Large intestine (tissue), 3 donors: ENCODE results near the gene TANGO2. TPM values are rescaled to one million over a fixed set of nuclear protein-coding genes. Genes with fewer than 3 reads are reported as not detected.

ENCODE experiments used
- DNase-seq, 2 donors: peaks; one replicate each; pipeline versions ENCODE4 v3.0.0 to v3.0.0-alpha.2; 2013
- H3K27ac ChIP-seq: one replicate; pipeline ENCODE4 v1.5.1; 2013; ENCODE audit warnings: low read length
- H3K27me3 ChIP-seq: 2 replicates; pipeline ENCODE4 v1.6.1; 2013; ENCODE audit warnings: low read length; ENCODE audit not compliant: control insufficient read depth, insufficient read depth
- H3K36me3 ChIP-seq: 2 replicates; pipeline ENCODE4 v1.6.1; 2013; ENCODE audit warnings: low read length; ENCODE audit not compliant: control insufficient read depth, insufficient read depth
- H3K4me1 ChIP-seq: one replicate; pipeline ENCODE4 v1.6.1; 2013; ENCODE audit warnings: low read length; ENCODE audit not compliant: control insufficient read depth, insufficient read depth
- H3K4me3 ChIP-seq: one replicate; pipeline ENCODE4 v1.5.1; 2013; ENCODE audit warnings: low read length
- H3K9me3 ChIP-seq: one replicate; pipeline ENCODE4 v1.6.1; 2013; ENCODE audit warnings: mild to moderate bottlenecking, low read depth, low read length, moderate library complexity; ENCODE audit not compliant: control insufficient read depth
- WGBS: methylation state at CpG from one replicate; pipeline ENCODE4 v1.1.5; 2013; ENCODE audit warnings: low lambda C conversion rate; ENCODE audit not compliant: insufficient coverage; 5-methylcytosine and 5-hydroxymethylcytosine counted together
- polyA plus RNA-seq: library from polyadenylated mRNA; unstranded; fragments of 120-200 nt; gene quantifications from one replicate; pipeline ENCODE4 v1.2.1, GENCODE V29; 2013

Gene TANGO2
- polyA plus RNA-seq, 1 donor, result 16.5 TPM

DNA sequence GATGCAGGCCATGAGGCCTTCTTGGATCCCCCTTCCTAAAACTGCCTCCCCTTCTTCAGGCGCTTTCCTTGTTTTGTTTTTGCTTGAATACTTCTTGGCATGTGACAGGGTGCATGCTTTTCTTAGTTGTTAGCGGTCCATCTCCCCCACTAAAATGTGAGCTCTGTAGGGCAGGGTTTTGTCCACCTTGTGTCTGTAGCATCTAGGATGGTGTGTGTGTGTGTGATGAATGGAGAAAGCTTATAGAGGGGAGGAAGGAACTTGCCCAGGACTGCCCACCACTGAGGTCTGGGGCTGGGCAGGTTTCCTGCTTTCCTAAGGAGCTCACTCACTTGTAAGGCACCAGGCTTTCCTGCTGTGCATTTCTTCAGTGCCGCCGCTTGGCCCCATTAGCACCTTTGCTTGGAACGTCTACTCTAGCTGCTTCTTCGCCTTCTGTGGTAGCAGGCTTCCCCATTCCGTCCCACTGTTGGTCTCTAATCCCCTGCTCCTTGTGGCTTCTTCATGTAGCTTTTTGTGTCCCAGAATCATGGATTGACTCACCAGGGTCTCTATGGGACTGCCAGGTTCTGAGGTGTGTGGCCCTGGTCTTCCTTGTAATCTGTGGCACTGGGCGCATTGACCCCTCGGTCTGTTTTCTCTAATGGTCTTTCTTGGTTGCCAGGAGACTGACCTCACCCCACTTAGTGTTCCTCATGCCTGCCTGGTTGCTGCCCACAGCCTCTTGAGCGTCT lies 62.4 kb downstream of the TANGO2 start:
- Histone ChIP-seq H3K27ac (no peak overlapping the region), H3K4me1 (peaks cover 25% of the 10 kb centered on the region), H3K27me3 (no peaks in the 10 kb centered on the region), H3K36me3 (peaks cover 33% of the 10 kb centered on the region), H3K9me3 (peaks cover 5% of the 10 kb centered on the region), H3K4me3 (no peak overlapping the region)
- DNase-seq, result no peak
- no CpG with 5 or more reads among the region's 10 CpGs for WGBS

DNA sequence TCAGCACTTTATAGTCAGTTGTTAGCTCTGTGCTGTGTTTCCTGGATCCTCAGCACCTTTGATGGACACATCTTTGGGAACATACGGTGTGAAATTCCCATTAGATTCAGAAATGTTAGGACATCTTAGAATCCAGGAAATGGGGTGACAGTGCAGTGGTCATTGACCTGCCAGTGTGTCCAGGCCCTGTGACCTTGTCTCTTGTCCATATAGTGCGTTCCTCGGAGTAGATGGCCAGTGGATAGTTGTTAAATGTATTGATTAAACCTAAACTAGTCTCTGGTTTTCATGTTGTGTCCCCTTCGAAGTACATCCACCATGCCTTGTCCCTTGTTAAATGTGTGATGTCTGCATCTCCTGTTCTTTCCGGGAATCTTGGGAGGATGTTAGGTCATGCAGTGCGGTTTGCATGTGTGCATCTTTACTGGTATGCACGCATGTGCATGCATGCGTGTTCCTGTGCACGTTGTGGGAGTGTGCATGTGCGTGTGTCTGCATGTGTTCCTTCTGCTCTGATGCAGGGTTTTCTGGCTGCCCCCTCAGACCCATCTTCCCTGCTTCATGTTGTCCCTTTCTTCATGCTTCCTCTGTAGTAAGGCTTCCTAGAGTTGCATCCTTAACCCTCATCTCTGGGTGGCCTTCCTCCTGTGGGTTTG lies 63.1 kb downstream of the TANGO2 start:
- DNase-seq, result no peak
- no CpG with 5 or more reads among the region's 10 CpGs for WGBS
- Histone ChIP-seq H3K27ac (no peak overlapping the region), H3K9me3 (peaks cover 5% of the 10 kb centered on the region), H3K4me3 (no peak overlapping the region), H3K36me3 (peaks cover 40% of the 10 kb centered on the region), H3K4me1 (peaks cover 25% of the 10 kb centered on the region), H3K27me3 (no peaks in the 10 kb centered on the region)

DNA sequence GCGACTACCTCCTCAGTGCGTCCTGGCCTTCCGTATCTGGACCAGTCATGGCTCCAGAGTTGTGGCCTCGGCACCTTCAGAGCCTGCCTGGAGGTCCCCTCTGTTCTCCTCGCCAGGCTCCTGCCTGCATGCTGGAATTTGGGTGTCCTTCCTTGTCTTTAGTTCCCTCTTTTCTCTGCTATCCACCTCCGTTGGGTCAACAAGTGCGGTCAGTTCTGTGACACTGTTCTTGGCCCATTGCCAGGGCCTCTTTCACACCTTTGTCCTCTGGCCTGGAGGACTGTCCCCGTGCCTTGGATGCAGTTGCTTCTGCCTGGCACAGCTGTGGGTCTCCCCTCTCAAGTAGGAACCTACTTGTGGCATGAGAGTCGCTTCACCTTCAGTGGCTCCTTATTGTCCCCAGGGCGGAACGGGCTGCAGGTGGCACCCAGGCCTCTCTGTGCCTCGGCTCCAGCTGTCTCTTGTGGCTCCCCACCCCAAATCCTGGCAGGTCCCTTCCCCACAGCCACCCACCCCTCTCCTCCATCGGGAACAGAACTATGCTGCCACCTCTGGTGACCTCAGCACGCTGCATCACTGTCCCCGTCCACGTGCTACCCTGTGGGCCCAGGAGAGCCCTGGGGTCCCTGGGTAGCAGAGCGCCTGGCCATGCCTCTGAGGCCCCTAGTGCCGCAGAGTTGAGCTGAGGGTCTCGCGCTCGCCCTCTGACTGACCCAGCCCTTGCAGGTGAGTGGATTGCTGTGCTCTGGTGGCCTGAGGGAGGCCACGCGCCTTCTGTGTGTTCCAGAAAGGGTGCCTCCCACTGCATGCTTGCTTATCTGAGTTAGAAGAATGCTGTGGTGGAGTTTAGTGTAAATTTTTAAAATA lies 63.9 kb downstream of the TANGO2 start:
- Histone ChIP-seq H3K9me3 (peaks cover 5% of the 10 kb centered on the region), H3K4me3 (no peak overlapping the region), H3K4me1 (peaks cover 21% of the 10 kb centered on the region), H3K27ac (no peak overlapping the region), H3K36me3 (peaks cover 47% of the 10 kb centered on the region), H3K27me3 (no peaks in the 10 kb centered on the region)
- DNase-seq, result peak in 1 of 2 donors; percentile 11
- WGBS, result no CpG with 5 or more reads among the region's 23 CpGs

DNA sequence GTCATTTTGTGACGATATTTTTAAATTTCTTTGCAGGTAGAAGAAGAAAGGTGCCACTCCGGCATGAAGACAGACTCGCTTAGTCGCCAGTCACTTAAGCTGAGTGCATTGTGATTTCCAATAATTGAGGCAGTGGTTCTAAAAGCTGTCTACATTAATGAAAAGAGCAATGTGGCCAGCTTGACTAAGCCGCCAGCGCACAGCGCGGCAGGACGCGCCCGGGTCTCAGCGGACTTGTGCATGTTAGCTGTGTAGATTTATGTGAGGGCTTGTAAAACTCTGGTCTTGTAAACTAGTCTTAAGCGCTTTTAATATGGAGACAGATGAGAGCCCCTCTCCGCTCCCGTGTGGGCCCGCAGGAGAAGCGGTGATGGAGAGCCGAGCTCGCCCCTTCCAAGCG lies 64.7 kb downstream of the TANGO2 start:
- Histone ChIP-seq H3K36me3 (peaks cover 56% of the 10 kb centered on the region), H3K4me3 (no peak overlapping the region), H3K27ac (no peak overlapping the region), H3K9me3 (peaks cover 5% of the 10 kb centered on the region), H3K27me3 (no peaks in the 10 kb centered on the region), H3K4me1 (peaks cover 21% of the 10 kb centered on the region)
- no peak for DNase-seq
- no CpG with 5 or more reads among the region's 20 CpGs for WGBS

DNA sequence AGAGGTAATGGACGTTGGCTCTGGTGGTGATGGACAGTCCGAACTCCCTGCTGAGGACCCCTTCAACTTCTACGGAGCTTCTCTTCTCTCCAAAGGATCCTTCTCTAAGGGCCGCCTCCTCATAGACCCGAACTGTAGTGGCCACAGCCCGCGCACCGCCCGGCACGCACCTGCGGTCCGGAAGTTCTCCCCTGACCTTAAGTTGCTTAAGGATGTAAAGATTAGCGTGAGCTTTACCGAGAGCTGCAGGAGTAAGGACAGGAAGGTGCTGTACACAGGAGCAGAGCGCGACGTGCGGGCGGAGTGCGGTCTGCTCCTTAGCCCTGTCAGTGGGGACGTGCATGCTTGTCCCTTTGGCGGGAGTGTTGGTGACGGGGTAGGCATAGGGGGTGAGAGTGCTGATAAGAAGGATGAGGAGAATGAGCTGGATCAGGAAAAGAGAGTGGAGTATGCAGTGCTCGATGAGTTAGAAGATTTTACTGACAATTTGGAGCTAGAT lies 65.2 kb downstream of the TANGO2 start:
- H3K4me1 ChIP-seq, result peaks cover 16% of the 10 kb centered on the region
- no peak for DNase-seq
- peaks cover 5% of the 10 kb centered on the region for H3K9me3 ChIP-seq
- H3K27me3 ChIP-seq, result no peaks in the 10 kb centered on the region
- H3K36me3 ChIP-seq, result peaks cover 61% of the 10 kb centered on the region
- no peak overlapping the region for H3K4me3 ChIP-seq
- no peak overlapping the region for H3K27ac ChIP-seq
- WGBS, result 98% methylated on average over 11 of the region's 24 CpGs

DNA sequence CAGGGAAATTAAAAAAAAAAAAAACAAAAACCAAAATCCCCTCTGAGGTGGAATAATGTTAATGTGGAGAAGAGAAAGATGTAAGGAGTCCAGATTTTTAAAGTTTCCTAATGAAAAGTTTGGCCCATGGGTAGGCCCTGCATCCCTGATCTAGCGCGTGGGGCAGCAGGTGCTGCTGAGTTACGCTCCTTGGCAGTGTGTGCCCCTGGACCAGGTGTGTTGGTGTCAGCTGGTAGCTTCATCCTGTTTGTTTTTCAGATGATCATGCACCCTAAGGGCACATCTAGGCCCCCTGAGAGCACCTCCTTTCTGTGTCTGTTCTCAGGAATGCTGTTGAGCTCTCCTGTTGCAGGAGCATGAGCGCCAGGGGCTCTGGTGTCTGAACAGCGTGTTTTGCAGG lies 65.9 kb downstream of the TANGO2 start:
- H3K27ac ChIP-seq, result no peak overlapping the region
- peaks cover 67% of the 10 kb centered on the region for H3K36me3 ChIP-seq
- H3K27me3 ChIP-seq, result no peaks in the 10 kb centered on the region
- H3K4me3 ChIP-seq, result no peak overlapping the region
- 86% methylated on average over 1 of the region's 5 CpGs for WGBS
- peaks cover 10% of the 10 kb centered on the region for H3K4me1 ChIP-seq
- DNase-seq, result no peak
- H3K9me3 ChIP-seq, result peaks cover 5% of the 10 kb centered on the region

DNA sequence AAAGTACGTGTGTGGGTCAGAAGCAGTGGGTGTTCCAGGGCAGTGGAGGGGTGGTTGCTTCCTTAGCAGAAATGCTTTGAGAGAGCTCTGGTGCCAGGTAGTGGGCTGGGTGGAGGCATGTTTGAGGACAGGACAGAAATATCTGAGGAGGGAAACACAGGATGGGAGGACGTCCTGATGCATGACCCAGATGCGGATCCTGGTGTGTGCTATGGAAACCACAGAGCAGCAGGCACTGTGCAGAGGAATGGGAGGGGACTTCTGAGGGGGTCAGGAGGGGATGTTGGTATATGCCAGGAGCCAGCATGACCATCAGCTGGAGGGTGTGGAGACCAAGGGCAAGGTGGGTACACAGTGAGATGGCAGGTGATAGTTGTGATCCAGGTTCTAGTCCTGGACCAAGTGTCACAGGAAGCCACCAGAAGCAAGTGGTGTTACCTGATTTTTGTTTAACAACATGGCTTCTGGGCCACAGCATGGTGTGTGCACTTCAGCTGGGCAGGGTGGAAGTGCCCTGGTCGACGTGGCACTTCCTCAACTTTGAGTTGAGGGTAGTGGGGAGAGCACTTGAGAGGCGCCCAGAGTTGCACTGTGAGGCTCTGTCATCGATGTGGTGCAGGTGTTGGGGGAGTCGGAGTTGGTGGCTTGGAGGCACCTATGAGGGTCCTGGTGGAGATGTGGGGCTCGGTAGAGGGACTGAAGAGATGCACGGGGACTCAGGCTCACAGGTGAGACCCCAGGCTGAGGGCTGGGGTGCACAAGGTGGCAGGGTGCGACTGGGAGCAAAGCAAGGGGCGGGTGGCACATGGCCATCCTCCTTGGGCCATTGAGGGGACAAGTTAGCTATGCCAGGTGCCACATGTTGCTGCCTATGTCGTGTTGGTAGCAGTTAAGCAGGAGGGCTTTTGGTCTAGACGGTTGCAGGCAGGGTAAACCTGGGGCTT lies 66.7 kb downstream of the TANGO2 start:
- H3K27ac ChIP-seq, result no peak overlapping the region
- peaks cover 76% of the 10 kb centered on the region for H3K36me3 ChIP-seq
- H3K4me1 ChIP-seq, result peaks cover 8% of the 10 kb centered on the region
- no peaks in the 10 kb centered on the region for H3K27me3 ChIP-seq
- no peak overlapping the region for H3K4me3 ChIP-seq
- H3K9me3 ChIP-seq, result peaks cover 5% of the 10 kb centered on the region
- WGBS, result no CpG with 5 or more reads among the region's 14 CpGs
- no peak for DNase-seq

DNA sequence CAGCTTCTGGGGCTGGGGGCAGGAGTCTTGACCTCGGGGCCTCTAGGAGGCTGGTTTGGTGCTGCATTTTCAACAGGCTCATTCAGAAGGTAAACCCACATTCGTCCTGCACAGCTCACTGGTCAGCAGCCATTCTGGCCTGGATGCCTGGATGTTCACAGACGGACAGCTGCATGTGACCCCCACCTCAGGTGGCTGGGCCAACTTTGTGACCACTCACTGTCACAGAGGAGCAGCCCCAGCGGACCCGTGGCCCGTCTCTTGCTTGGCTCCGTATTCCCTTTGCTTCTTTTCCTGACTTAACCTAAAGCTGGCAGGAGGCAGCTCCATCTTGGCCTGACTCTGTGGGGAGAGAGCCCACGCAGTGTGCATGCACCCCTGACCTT lies 67.3 kb downstream of the TANGO2 start:
- H3K27ac ChIP-seq, result no peak overlapping the region
- H3K9me3 ChIP-seq, result peaks cover 5% of the 10 kb centered on the region
- H3K27me3 ChIP-seq, result no peaks in the 10 kb centered on the region
- H3K36me3 ChIP-seq, result peaks cover 76% of the 10 kb centered on the region
- H3K4me3 ChIP-seq, result no peak overlapping the region
- peaks cover 3% of the 10 kb centered on the region for H3K4me1 ChIP-seq
- no peak for DNase-seq
- no CpG with 5 or more reads among the region's 8 CpGs for WGBS

DNA sequence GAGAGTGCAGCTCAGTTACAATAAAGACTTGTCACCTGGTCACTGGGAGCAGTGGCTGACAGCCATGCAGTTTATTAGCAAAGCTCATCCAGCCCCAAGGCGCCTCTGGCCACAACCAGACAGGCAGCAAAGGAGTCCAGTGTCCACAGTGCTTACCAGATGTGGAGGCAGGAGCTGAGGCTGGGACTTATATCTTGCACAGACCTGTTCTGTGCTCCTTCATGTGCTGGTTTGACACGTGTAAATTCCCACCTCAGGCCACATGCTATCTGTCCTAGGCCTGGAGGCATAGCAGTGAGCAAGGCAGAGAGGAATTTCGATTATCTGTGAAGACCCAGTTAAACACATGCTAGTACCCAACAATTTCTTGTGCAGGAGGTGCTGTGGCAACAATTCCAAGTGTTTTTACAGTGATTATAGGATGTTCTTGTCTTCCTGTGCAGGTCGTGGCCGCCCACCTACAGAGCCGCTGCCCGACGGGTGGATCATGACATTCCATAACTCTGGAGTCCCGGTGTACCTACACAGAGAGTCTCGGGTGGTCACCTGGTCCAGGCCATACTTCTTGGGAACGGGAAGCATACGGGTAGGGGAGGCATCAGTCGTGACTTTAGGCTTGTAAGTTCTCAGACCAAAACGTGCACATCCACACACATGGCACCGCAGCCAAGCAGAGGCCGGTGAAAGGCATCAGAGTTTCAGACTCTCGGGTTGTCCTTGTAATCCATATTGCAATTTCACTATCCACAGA lies 68.5 kb downstream of the TANGO2 start:
- DNase-seq, result no peak
- H3K4me1 ChIP-seq, result no peaks in the 10 kb centered on the region
- WGBS, result no CpG with 5 or more reads among the region's 17 CpGs
- H3K4me3 ChIP-seq, result no peak overlapping the region
- H3K27ac ChIP-seq, result no peak overlapping the region
- no peaks in the 10 kb centered on the region for H3K27me3 ChIP-seq
- peaks cover 88% of the 10 kb centered on the region for H3K36me3 ChIP-seq
- peaks cover 5% of the 10 kb centered on the region for H3K9me3 ChIP-seq
